HCT116 (cell line): ENCODE measurements around the gene TPPP3. TPM values are rescaled to one million over a fixed set of nuclear protein-coding genes. Genes with fewer than 3 reads are reported as not detected.

ENCODE experiments used
- ATAC-seq: fragments of 200-7000 bp; cut with Tn5 transposase; 2 replicates; pipeline ENCODE4 v1.9.1; 2020; ENCODE audit warnings: mild to moderate bottlenecking, moderate library complexity
- BruUV-seq: library from RNA; stranded (reverse); fragments of 400-500 nt; replicated peaks from 2 replicates; lab custom pipeline; 2021; lab: Mats Ljungman, UMichigan
- CTCF ChIA-PET: fragments of 300-600 bp; sonication (Branson Sonifier 250); formaldehyde crosslinking; loops from one replicate; lab custom pipeline; 2021; ENCODE audit warnings: antibody characterized with exemption; lab: Charles Lee
- POLR2A ChIA-PET: fragments of 300-600, 350-600 bp; sonication (Branson Sonifier 250); formaldehyde crosslinking; loops from one replicate; lab custom pipeline; 2021; ENCODE audit warnings: antibody characterized with exemption; lab: Charles Lee
- RAD21 ChIA-PET, 2 experiments: fragments of 300-600 bp; sonication (Branson Sonifier 250); formaldehyde crosslinking; loops; one replicate each; lab custom pipeline; 2023; ENCODE audit warnings: low total read pairs in 2 of 2; ENCODE audit not compliant: uncharacterized antibody in 2 of 2, unreplicated experiment in 2 of 2, low non-redundant PET in 1 of 2; lab: Charles Lee
- DNase-seq: peaks from one replicate; pipeline ENCODE4 v3.0.0-alpha.2; 2010; ENCODE audit warnings: low read depth, low spot score
- H2AFZ ChIP-seq: fragments of 200-600 bp; shearing (Covaris generic), sonication (generic); 2 replicates; pipeline ENCODE4 v1.6.1; 2017; ENCODE audit warnings: low read depth, mixed run types, mixed read lengths, antibody characterized with exemption, low read length; ENCODE audit not compliant: poor library complexity, severe bottlenecking
- H3K27ac ChIP-seq: 2 replicates; pipeline ENCODE4 v1.5.1; 2012; ENCODE audit warnings: low read depth, low read length
- H3K27me3 ChIP-seq: fragments of 200-600 bp; sonication (generic); 2 replicates; pipeline ENCODE4 v1.6.1; 2016; ENCODE audit warnings: mixed run types, low read length, mixed read lengths; ENCODE audit not compliant: insufficient read depth
- H3K36me3 ChIP-seq, 2 experiments: fragments of 200-500 bp in 1 of 2; fragments of 200-600 bp in 1 of 2; sonication (Bioruptor generic) in 1 of 2; sonication (generic) in 1 of 2; 2 replicates each; pipeline versions ENCODE4 v1.5.1 to v1.6.1; 2014 to 2016; ENCODE audit warnings: low read length in 2 of 2, inconsistent platforms in 1 of 2, mixed read lengths in 1 of 2, mixed run types in 1 of 2; ENCODE audit not compliant: insufficient read depth in 2 of 2, control insufficient read depth in 1 of 2
- H3K4me1 ChIP-seq, 2 experiments: fragments of 200-600 bp in 1 of 2; sonication (generic) in 1 of 2; 2 replicates each; pipeline versions ENCODE4 v1.5.1 to v1.6.1; 2012 to 2017; ENCODE audit warnings: low read length in 2 of 2, inconsistent platforms in 1 of 2, mild to moderate bottlenecking in 1 of 2, mixed read lengths in 1 of 2, mixed run types in 1 of 2, moderate library complexity in 1 of 2; ENCODE audit not compliant: insufficient read depth in 2 of 2, control insufficient read depth in 1 of 2
- H3K4me2 ChIP-seq: fragments of 200-600 bp; sonication (generic); 2 replicates; pipeline ENCODE4 v1.6.1; 2017; ENCODE audit warnings: mixed run types, low read length, mixed read lengths
- H3K4me3 ChIP-seq, 2 experiments: fragments of 200-600 bp in 1 of 2; sonication (generic) in 1 of 2; replicated peaks in 1 of 2; 2 replicates each; pipeline ENCODE4 v1.5.1; 2011 to 2016; ENCODE audit warnings: low read length in 2 of 2, control low read depth in 1 of 2, low read depth in 1 of 2, mild to moderate bottlenecking in 1 of 2, mixed read lengths in 1 of 2, mixed run types in 1 of 2
- H3K79me2 ChIP-seq: fragments of 200-600 bp; sonication (generic); 2 replicates; pipeline ENCODE4 v1.6.1; 2017; ENCODE audit warnings: mild to moderate bottlenecking, mixed run types, low read length, moderate library complexity, mixed read lengths; ENCODE audit not compliant: insufficient read depth
- H3K9ac ChIP-seq: fragments of 200-600 bp; sonication (generic); 2 replicates; pipeline ENCODE4 v1.6.1; 2016; ENCODE audit warnings: low read length, mixed read lengths
- H3K9me2 ChIP-seq: fragments of 200-600 bp; sonication (generic), shearing (Covaris generic); 2 replicates; pipeline ENCODE4 v1.6.1; 2017; ENCODE audit warnings: mixed run types, mild to moderate bottlenecking, moderate library complexity; ENCODE audit not compliant: insufficient read depth
- H3K9me3 ChIP-seq, 2 experiments: fragments of 200-500 bp in 1 of 2; fragments of 200-600 bp in 1 of 2; sonication (Bioruptor generic) in 1 of 2; sonication (generic) in 1 of 2; 2 replicates each; pipeline ENCODE4 v1.6.1; 2014 to 2017; ENCODE audit warnings: low read length in 2 of 2, mixed read lengths in 2 of 2, inconsistent platforms in 1 of 2, low read depth in 1 of 2, mild to moderate bottlenecking in 1 of 2, mixed run types in 1 of 2, moderate library complexity in 1 of 2; ENCODE audit not compliant: control insufficient read depth in 1 of 2, insufficient read depth in 1 of 2
- H4K20me1 ChIP-seq: fragments of 200-600 bp; sonication (generic), shearing (Covaris generic); 2 replicates; pipeline ENCODE4 v1.6.1; 2017; ENCODE audit warnings: mixed run types, mild to moderate bottlenecking, moderate library complexity; ENCODE audit not compliant: insufficient read depth
- ATF3 ChIP-seq: IDR thresholded peaks from 2 replicates; pipeline ENCODE4 v1.6.1; 2012
- CEBPB ChIP-seq: IDR thresholded peaks from 2 replicates; pipeline ENCODE4 v1.6.1; 2012; ENCODE audit warnings: low read depth
- CTCF ChIP-seq, 3 experiments: fragments of 200-600 bp in 1 of 3; sonication (generic) in 1 of 3; IDR thresholded peaks in 2 of 3; conservative IDR thresholded peaks in 1 of 3; 2 replicates each; pipeline ENCODE4 v1.5.1; 2012 to 2017; ENCODE audit warnings: low read depth in 2 of 3, low read length in 2 of 3, antibody characterized with exemption in 1 of 3, borderline replicate concordance in 1 of 3, control low read depth in 1 of 3, mild to moderate bottlenecking in 1 of 3, mixed read lengths in 1 of 3, mixed run types in 1 of 3, moderate library complexity in 1 of 3; ENCODE audit not compliant: insufficient read depth in 1 of 3
- EGR1 ChIP-seq: IDR thresholded peaks from 2 replicates; pipeline ENCODE4 v1.6.1; 2012; ENCODE audit warnings: low read depth
- ELF1 ChIP-seq: IDR thresholded peaks from 2 replicates; pipeline ENCODE4 v1.6.1; 2012; ENCODE audit warnings: low read depth, borderline replicate concordance
- FOSL1 ChIP-seq: IDR thresholded peaks from 2 replicates; pipeline ENCODE4 v1.6.1; 2012; ENCODE audit warnings: low read depth
- JUND ChIP-seq: IDR thresholded peaks from 2 replicates; pipeline ENCODE4 v1.6.1; 2012
- MAX ChIP-seq: IDR thresholded peaks from 2 replicates; pipeline ENCODE4 v1.6.1; 2012
- POLR2AphosphoS5 ChIP-seq: IDR thresholded peaks from 2 replicates; pipeline ENCODE4 v1.6.1; 2011; ENCODE audit warnings: mild to moderate bottlenecking, low read depth, low read length, moderate library complexity
- RAD21 ChIP-seq: IDR thresholded peaks from 2 replicates; pipeline ENCODE4 v1.6.1; 2012; ENCODE audit warnings: low read depth, mild to moderate bottlenecking
- REST ChIP-seq: IDR thresholded peaks from 2 replicates; pipeline ENCODE4 v1.6.1; 2012; ENCODE audit warnings: low read depth
- SIN3A ChIP-seq: IDR thresholded peaks from 2 replicates; pipeline ENCODE4 v1.6.1; 2012; ENCODE audit warnings: low read depth
- SRF ChIP-seq: IDR thresholded peaks from 2 replicates; pipeline ENCODE4 v1.6.1; 2012; ENCODE audit warnings: low read depth
- TCF7L2 ChIP-seq: IDR thresholded peaks from 2 replicates; pipeline ENCODE4 v1.7.0; 2011; ENCODE audit warnings: borderline replicate concordance, inconsistent platforms; ENCODE audit not compliant: insufficient read depth, insufficient read length; ENCODE audit errors: extremely low read depth
- YY1 ChIP-seq: IDR thresholded peaks from 2 replicates; pipeline ENCODE4 v1.6.1; 2011; ENCODE audit warnings: low read length, low read depth, moderate library complexity, mild to moderate bottlenecking; ENCODE audit not compliant: insufficient replicate concordance; ENCODE audit errors: extremely low read depth
- ZBTB33 ChIP-seq: IDR thresholded peaks from 2 replicates; pipeline ENCODE4 v1.6.1; 2011; ENCODE audit warnings: mild to moderate bottlenecking, low read length, moderate library complexity; ENCODE audit not compliant: insufficient replicate concordance; ENCODE audit errors: extremely low read depth
- ZFX ChIP-seq: fragments of 450-650 bp; IDR thresholded peaks from 2 replicates; pipeline ENCODE4 v1.6.1; 2017
- intact Hi-C: fragments of 100-400 bp; cut with micrococcal nuclease; formaldehyde crosslinking; loops from 2 replicates; pipeline ENCODE4 v1.10.0; 2022
- total RNA-seq: library from RNA; stranded (reverse); gene quantifications from one replicate; pipeline ENCODE4 v1.2.1, GENCODE V29; 2021; ENCODE audit not compliant: unreplicated experiment

TPPP3 gene
- total RNA-seq, 1 experiment from 2014 or later = 1.2 TPM

GRCh38 chr16:67421030-67421429 lies 27.7 kb upstream of the TPPP3 start:
- Histone ChIP-seq H3K27ac (no peak overlapping the region), H3K36me3 (no peaks in the 10 kb centered on the region)
- BruUV-seq = no TSS peak
- no peak for TF ChIP-seq CTCF (IDR thresholded peaks at IDR 0.05 in 2 of 3, conservative IDR thresholded peaks at IDR 0.05 in 1 of 3; ENCODE audit: borderline replicate concordance in 1 of 3, insufficient read depth in 1 of 3, low read depth in 2 of 3, low read length in 2 of 3)
- no peak for TF ChIP-seq POLR2AphosphoS5
- no peak for TF ChIP-seq FOSL1
- TF ChIP-seq JUND = no peak
- TF ChIP-seq SRF = no peak
- no peak for TF ChIP-seq RAD21
- no peak for TF ChIP-seq YY1
- no peak for TF ChIP-seq ZFX
- no peak for TF ChIP-seq SIN3A
- no peak for TF ChIP-seq CEBPB
- TF ChIP-seq REST = no peak
- TF ChIP-seq ZBTB33 = no peak
- TF ChIP-seq ATF3 = no peak
- no peak for TF ChIP-seq ELF1
- TF ChIP-seq MAX = no peak
- TF ChIP-seq EGR1 = no peak
- no peak for TF ChIP-seq TCF7L2
- TF ChIP-seq, all 23 proteins: peak for 0
- no peak overlapping the region for H3K9ac ChIP-seq
- no peaks in the 10 kb centered on the region for H3K79me2 ChIP-seq
- ChIA-PET RAD21 (no interaction called here), POLR2A (no interaction called here), CTCF (no interaction called here)
- H3K4me1 ChIP-seq = peaks cover 3 to 9% of the 10 kb centered on the region in 2 experiments; a peak in 3 of 4 replicates
- intact Hi-C loops = no loop called here
- H3K9me3 ChIP-seq = no peaks in the 10 kb centered on the region
- H3K27me3 ChIP-seq = no peaks in the 10 kb centered on the region
- ATAC-seq (no peak), DNase-seq (no peak)
- no peak overlapping the region for H2AFZ ChIP-seq
- no peak overlapping the region for H3K4me3 ChIP-seq
- no peak overlapping the region for H3K4me2 ChIP-seq
- H3K9me2 ChIP-seq = no peaks in the 10 kb centered on the region
- H4K20me1 ChIP-seq = no peaks in the 10 kb centered on the region
